K562 treated with DMSO at 1 percent for 24 hours (cell line): ENCODE measurements around the gene OSBP. TPM values are rescaled to one million over a fixed set of nuclear protein-coding genes. Genes with fewer than 3 reads are reported as not detected.

Experiments
- total RNA-seq: library from RNA; unstranded; fragments of 300-600 nt; gene quantifications from 2 replicates; pipeline ENCODE4 v1.2.3, GENCODE V29; 2022; ENCODE audit warnings: low read depth; ENCODE audit not compliant: insufficient read depth

OSBP gene
- 35.3 and 40.8 TPM in 2 replicates for total RNA-seq

GRCh38 chr11:59615637-59616395 lies at the start of gene OSBP:
Gene OSBP (minus strand): TSS chr11:59615774. CDS start chr11:59615664, 110 bp downstream.

Other genes with a start within 250 kb of the OSBP start
- gene OR5A2, start 189.4 kb downstream of the OSBP start, total RNA-seq: not detected in 2 replicates
- not detected in 2 replicates for gene OR5A1, start 179.3 kb downstream of the OSBP start, total RNA-seq
- not detected in 2 replicates for gene OR4D6, start 158.8 kb downstream of the OSBP start, total RNA-seq
- not detected in 2 replicates for gene OR4D10, start 142.5 kb downstream of the OSBP start, total RNA-seq
- gene OR4D11, start 112.2 kb downstream of the OSBP start, total RNA-seq: not detected in 2 replicates
- gene OR4D9, start 104.2 kb downstream of the OSBP start, total RNA-seq: not detected in 2 replicates
- 26.7 and 29.5 TPM in 2 replicates for gene PATL1, start 53.3 kb upstream of the OSBP start, total RNA-seq
- gene OR10V1, start 98.1 kb upstream of the OSBP start, total RNA-seq: not detected in 2 replicates
- gene STX3, start 139.6 kb upstream of the OSBP start, total RNA-seq: 86.2 and 106 TPM in 2 replicates
- gene MRPL16, start 195.0 kb upstream of the OSBP start, total RNA-seq: 66.2 and 67.8 TPM in 2 replicates
- not detected in 2 replicates for gene CBLIF, start 229.7 kb upstream of the OSBP start, total RNA-seq